H1 (cell line): ENCODE results near the gene COL6A1. TPM values are rescaled to one million over a fixed set of nuclear protein-coding genes. Genes with fewer than 3 reads are reported as not detected.

ENCODE experiments used
- EGR1 ChIP-seq: IDR thresholded peaks from 2 replicates; pipeline ENCODE4 v1.6.1; 2011; ENCODE audit warnings: low read depth, low read length, borderline replicate concordance
- EZH2 ChIP-seq: fragments of 200-600 bp; sonication (generic); IDR thresholded peaks from 2 replicates; pipeline ENCODE4 v1.7.1; 2012; ENCODE audit warnings: low read depth, mild to moderate bottlenecking, moderate library complexity, low read length, inconsistent platforms; ENCODE audit not compliant: severe bottlenecking
- polyA plus RNA-seq, 7 experiments: library from polyadenylated mRNA; depleted of rRNA in 3 of 7; stranded (reverse) in 5 of 7; unstranded in 2 of 7; fragments of >200 nt in 5 of 7; fragments of 200-250 nt in 2 of 7; gene quantifications; 1 replicate in 5 of 7; 2 replicates in 1 of 7; 4 replicates in 1 of 7; pipeline versions ENCODE4 v1.2.1 to v1.2.3, GENCODE V29; 2011 to 2013; ENCODE audit warnings: missing spikeins in 2 of 7, mixed read lengths in 2 of 7
- total RNA-seq: library from RNA; stranded (reverse); fragmentation: NEBNext Ultra II Directional; extraction: Animal tissue kit (Norgen Biotek cat#: 25700); gene quantifications from 2 replicates; pipeline ENCODE4 v1.2.1, GENCODE V29; 2021

COL6A1 gene
- total and polyA plus RNA-seq, 2 of the 8 experiments (the other 6 are each of a cell fraction or from before 2014, with no cell fraction given) = 100 to 115 TPM

DNA sequence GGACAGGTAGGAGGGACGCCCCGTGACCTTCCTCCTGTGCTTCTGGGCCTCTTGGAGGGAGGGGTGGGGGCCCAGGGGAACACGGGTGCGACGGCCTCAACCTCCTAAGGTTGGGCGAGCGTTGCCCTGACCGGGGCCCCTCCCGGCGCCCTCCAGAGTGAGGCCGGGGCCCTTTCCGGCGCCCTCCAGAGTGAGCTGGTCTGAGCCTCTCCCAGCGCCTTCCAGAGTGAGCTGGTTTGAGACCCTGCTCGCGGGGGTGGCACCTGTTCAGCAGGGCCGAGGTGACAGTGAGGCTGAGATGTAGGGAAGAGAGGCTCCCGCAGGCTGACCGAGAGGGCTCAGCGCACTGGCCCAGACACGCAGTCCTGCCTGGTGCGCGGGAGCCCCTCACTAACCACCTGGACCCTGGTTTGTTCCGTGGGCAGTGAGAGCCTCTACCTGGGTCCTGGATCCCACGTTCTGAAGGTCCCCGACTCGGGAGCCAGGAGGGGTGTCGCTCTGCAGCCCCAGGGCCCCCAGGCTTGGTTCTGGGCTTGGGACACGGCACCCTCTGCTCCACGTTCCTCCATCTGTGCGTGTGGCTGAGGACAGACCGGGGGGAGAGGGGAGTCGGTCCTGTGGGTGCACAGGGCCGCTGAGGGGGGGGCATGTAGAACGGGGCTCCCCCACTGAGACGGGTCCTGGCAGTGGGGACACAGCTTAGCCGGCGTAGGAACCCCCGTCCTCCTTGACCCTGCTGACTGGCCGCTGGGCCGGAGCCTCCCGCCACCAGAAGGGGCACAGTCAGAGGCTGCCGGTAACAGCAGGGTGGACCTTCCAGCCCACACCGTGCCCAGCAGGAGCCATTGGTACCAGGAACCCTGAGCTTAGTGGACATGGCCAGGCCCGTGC lies 1.4 kb downstream of the COL6A1 start (continued):
- TF ChIP-seq EZH2 (no peak), EGR1 (no peak)
